Right atrium auricular region (tissue), 2 donors: ENCODE data around the gene MOGAT2. TPM values are rescaled to one million over a fixed set of nuclear protein-coding genes. Genes with fewer than 3 reads are reported as not detected.
A peak's percentile ranks its signal among the peaks of the same experiment; 100 is the strongest.

Experiments used
- DNase-seq: peaks from one replicate; pipeline ENCODE4 v3.0.0-alpha.2; 2019; ENCODE audit warnings: low spot score
- H3K27ac ChIP-seq, 2 donors: fragments of 200-600 bp; sonication (generic); 1 replicate in 1 of 2; 2 replicates in 1 of 2; pipeline ENCODE4 v1.5.1; 2016 to 2019
- H3K27me3 ChIP-seq, 2 donors: fragments of 200-600 bp; sonication (generic); one replicate each; pipeline versions ENCODE4 v1.5.1 to v1.6.0; 2017 to 2019
- H3K36me3 ChIP-seq: fragments of 200-600 bp; sonication (generic); one replicate; pipeline ENCODE4 v1.5.1; 2016
- H3K4me1 ChIP-seq, 2 donors: fragments of 200-600 bp; sonication (generic); one replicate each; pipeline versions ENCODE4 v1.5.1 to v1.6.0; 2017 to 2019
- H3K4me3 ChIP-seq, 2 donors: fragments of 200-600 bp; sonication (generic); 1 replicate in 1 of 2; 2 replicates in 1 of 2; pipeline ENCODE4 v1.5.1; 2017 to 2019; ENCODE audit warnings: mild to moderate bottlenecking in 1 of 2, moderate library complexity in 1 of 2
- H3K9me3 ChIP-seq, 2 donors: fragments of 200-600 bp; sonication (generic); one replicate each; pipeline ENCODE4 v1.5.1; 2019
- total RNA-seq, 2 donors: library from RNA; depleted of rRNA; stranded (reverse); fragments of >200 nt; gene quantifications; one replicate each; pipeline ENCODE4 v1.1.0, GENCODE V29; 2016
- TF ChIP-seq, protein P1 (sequence below), 2 donors: fragments of 200-600 bp; sonication (generic); IDR thresholded peaks; one replicate each; pipeline ENCODE4 v1.5.1; 2019; ENCODE audit warnings: antibody characterized with exemption in 2 of 2

Gene MOGAT2
- not detected for total RNA-seq

DNA sequence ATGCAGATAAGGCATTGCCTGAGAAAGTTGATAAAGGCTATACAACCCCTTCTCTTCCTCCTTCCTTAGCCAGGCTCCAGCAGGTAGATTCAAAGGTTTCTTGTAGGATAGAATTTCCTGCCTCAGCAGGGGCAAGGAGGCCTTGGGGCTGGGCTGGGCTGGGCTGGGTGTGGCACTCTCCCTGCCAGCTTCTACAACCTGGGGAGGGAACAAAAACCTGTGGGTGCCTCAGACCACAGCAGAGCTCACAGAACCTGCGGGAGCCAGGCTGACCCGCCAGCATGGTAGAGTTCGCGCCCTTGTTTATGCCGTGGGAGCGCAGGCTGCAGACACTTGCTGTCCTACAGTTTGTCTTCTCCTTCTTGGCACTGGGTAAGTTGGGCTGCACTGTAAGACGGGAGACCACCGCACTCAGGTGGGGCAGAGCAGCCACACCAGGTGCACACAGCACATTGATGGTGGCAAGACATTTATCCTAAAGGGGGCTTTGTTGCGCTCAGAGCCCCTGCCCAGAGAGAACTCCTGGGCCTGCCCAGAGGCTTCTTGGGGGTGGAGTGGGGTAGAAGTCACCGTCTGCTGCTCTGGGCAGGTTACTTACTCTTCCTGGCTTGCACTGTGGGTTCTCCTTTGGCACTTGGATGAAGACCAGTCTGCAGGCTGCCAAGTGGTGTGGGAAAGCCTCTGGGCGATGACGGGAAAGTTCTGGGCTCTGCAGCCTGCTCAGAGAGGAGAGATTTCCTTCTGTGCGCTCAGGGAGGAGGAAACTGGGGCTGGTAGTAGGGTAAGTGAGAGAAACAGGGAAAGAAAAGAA, at the start of gene MOGAT2:
Gene MOGAT2 (plus strand): TSS at position 231 of the 811 bp plus-strand sequence. CDS start 51 bp downstream, at position 282.
- Histone ChIP-seq H3K9me3 (no peaks in the 10 kb centered on the region), H3K4me1 (no peaks in the 10 kb centered on the region), H3K27ac (no peak within 1 kb of the TSS), H3K36me3 (no peaks in the 10 kb centered on the region), H3K4me3 (no peak within 1 kb of the TSS), H3K27me3 (no peaks in the 10 kb centered on the region)
- TF ChIP-seq, protein P1, sequence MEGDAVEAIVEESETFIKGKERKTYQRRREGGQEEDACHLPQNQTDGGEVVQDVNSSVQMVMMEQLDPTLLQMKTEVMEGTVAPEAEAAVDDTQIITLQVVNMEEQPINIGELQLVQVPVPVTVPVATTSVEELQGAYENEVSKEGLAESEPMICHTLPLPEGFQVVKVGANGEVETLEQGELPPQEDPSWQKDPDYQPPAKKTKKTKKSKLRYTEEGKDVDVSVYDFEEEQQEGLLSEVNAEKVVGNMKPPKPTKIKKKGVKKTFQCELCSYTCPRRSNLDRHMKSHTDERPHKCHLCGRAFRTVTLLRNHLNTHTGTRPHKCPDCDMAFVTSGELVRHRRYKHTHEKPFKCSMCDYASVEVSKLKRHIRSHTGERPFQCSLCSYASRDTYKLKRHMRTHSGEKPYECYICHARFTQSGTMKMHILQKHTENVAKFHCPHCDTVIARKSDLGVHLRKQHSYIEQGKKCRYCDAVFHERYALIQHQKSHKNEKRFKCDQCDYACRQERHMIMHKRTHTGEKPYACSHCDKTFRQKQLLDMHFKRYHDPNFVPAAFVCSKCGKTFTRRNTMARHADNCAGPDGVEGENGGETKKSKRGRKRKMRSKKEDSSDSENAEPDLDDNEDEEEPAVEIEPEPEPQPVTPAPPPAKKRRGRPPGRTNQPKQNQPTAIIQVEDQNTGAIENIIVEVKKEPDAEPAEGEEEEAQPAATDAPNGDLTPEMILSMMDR (IDR thresholded peaks at IDR 0.05): no peak
- DNase-seq: peak; percentile 21

GRCh38 chr11:75668451-75669297, 49.0 kb upstream of the MOGAT2 start, which contains the start of gene MAP6:
Gene MAP6 (minus strand): TSS chr11:75669038. CDS start chr11:75668369, 669 bp downstream.
- Histone ChIP-seq H3K36me3 (no peaks in the 10 kb centered on the region), H3K4me3 (peak within 1 kb of the TSS; percentile 50 to 68), H3K27ac (peak within 1 kb of the TSS in 1 of 2 donors; percentile 53), H3K27me3 (no peaks in the 10 kb centered on the region), H3K4me1 (peaks cover 0 to 17% of the 10 kb centered on the region in 2 donors), H3K9me3 (no peaks in the 10 kb centered on the region)
- DNase-seq: no peak
- TF ChIP-seq, protein P1 (IDR thresholded peaks at IDR 0.05): no peak

GRCh38 chr11:75673977-75674582, 43.6 kb upstream of the MOGAT2 start:
- no peak for DNase-seq
- H3K4me3 ChIP-seq: no peak overlapping the region
- no peaks in the 10 kb centered on the region for H3K9me3 ChIP-seq
- H3K4me1 ChIP-seq: peaks cover 0 to 2% of the 10 kb centered on the region in 2 donors
- H3K27me3 ChIP-seq: no peaks in the 10 kb centered on the region
- no peak overlapping the region for H3K27ac ChIP-seq
- TF ChIP-seq, protein P1 (IDR thresholded peaks at IDR 0.05): no peak
- no peaks in the 10 kb centered on the region for H3K36me3 ChIP-seq

DNA sequence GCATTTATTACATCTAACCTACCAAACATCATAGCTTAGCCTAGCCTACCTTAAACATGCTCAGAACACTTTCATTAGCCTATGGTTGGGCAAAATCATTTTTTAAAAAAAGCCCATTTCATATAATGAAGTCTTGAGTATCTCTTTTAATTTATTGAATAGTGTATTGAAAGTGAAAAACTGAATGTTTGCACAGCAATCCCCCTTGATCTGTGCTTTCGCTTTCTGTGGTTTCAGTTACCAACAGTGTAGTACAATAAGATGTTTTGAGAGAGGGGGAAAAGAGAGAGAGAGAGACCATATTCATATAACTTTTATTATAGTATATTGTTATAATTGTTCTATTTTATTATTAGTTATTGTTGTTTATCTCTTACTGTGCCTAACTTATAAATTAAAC, 40.4 kb upstream of the MOGAT2 start:
- no peak overlapping the region for H3K4me3 ChIP-seq
- TF ChIP-seq, protein P1 (IDR thresholded peaks at IDR 0.05): no peak
- no peak for DNase-seq
- no peaks in the 10 kb centered on the region for H3K36me3 ChIP-seq
- no peak overlapping the region for H3K27ac ChIP-seq
- H3K9me3 ChIP-seq: no peaks in the 10 kb centered on the region
- no peaks in the 10 kb centered on the region for H3K27me3 ChIP-seq
- no peaks in the 10 kb centered on the region for H3K4me1 ChIP-seq

- H3K36me3 ChIP-seq: no peaks in the 10 kb centered on the region
- no peak overlapping the region for H3K27ac ChIP-seq
- TF ChIP-seq, protein P1 (IDR thresholded peaks at IDR 0.05): no peak
- no peaks in the 10 kb centered on the region for H3K4me1 ChIP-seq
- H3K4me3 ChIP-seq: no peak overlapping the region
- no peaks in the 10 kb centered on the region for H3K9me3 ChIP-seq
- DNase-seq: no peak
- H3K27me3 ChIP-seq: no peaks in the 10 kb centered on the region
Observed at GRCh38 chr11:75677909-75678308, 39.7 kb upstream of the MOGAT2 start.
